Duodenal mucosa (tissue), 2 donors: ENCODE measurements around the gene GAS5.
A peak's percentile ranks its signal among the peaks of the same experiment; 100 is the strongest.

Experiments used
- H3K27ac ChIP-seq: one replicate; pipeline ENCODE4 v1.7.0; 2013; ENCODE audit warnings: low read depth, low read length
- H3K27me3 ChIP-seq, 2 donors: one replicate each; pipeline ENCODE4 v1.7.0; 2013; ENCODE audit warnings: low read length in 2 of 2, control low read depth in 1 of 2; ENCODE audit not compliant: insufficient read depth in 2 of 2, control insufficient read depth in 1 of 2
- H3K36me3 ChIP-seq, 2 donors: one replicate each; pipeline ENCODE4 v1.7.0; 2013; ENCODE audit warnings: low read length in 2 of 2, control low read depth in 1 of 2; ENCODE audit not compliant: insufficient read depth in 2 of 2, control insufficient read depth in 1 of 2
- H3K4me1 ChIP-seq, 2 donors: one replicate each; pipeline ENCODE4 v1.7.0; 2013; ENCODE audit warnings: low read length in 2 of 2, control low read depth in 1 of 2; ENCODE audit not compliant: insufficient read depth in 2 of 2, control insufficient read depth in 1 of 2
- H3K4me3 ChIP-seq, 2 donors: one replicate each; pipeline ENCODE4 v1.7.0; 2013; ENCODE audit warnings: low read length in 2 of 2, low read depth in 1 of 2
- H3K9ac ChIP-seq, 2 donors: one replicate each; pipeline ENCODE4 v1.7.0; 2013; ENCODE audit warnings: low read length in 2 of 2, low read depth in 1 of 2
- H3K9me3 ChIP-seq, 2 donors: one replicate each; pipeline ENCODE4 v1.7.0; 2013; ENCODE audit warnings: low read length in 2 of 2, control low read depth in 1 of 2; ENCODE audit not compliant: control insufficient read depth in 1 of 2

Gene GAS5

GRCh38 chr1:173871091-173871490, 3.3 kb upstream of the GAS5 start:
- Histone ChIP-seq H3K27me3 (no peaks in the 10 kb centered on the region), H3K27ac (no peak overlapping the region), H3K4me1 (peaks cover 24 to 31% of the 10 kb centered on the region in 2 donors), H3K36me3 (peaks cover 5 to 11% of the 10 kb centered on the region in 2 donors), H3K9ac (no peak overlapping the region), H3K4me3 (no peak overlapping the region), H3K9me3 (no peaks in the 10 kb centered on the region)

- H3K36me3 ChIP-seq, result peaks cover 11 to 15% of the 10 kb centered on the region in 2 donors
- H3K4me1 ChIP-seq, result peaks cover 29 to 37% of the 10 kb centered on the region in 2 donors
Observed at GRCh38 chr1:173870252-173871075, 2.7 kb upstream of the GAS5 start.

GRCh38 chr1:173869021-173869359, 1.2 kb upstream of the GAS5 start:
- Histone ChIP-seq H3K9ac (peak overlapping the region; percentile 71 to 85), H3K9me3 (no peaks in the 10 kb centered on the region), H3K27me3 (no peaks in the 10 kb centered on the region), H3K4me3 (peak overlapping the region; percentile 92 to 95), H3K27ac (peak overlapping the region; percentile 97), H3K4me1 (peaks cover 39 to 47% of the 10 kb centered on the region in 2 donors), H3K36me3 (peaks cover 24 to 29% of the 10 kb centered on the region in 2 donors)

More at GRCh38 chr1:173870252-173871075, 2.7 kb upstream of the GAS5 start:
- Histone ChIP-seq H3K9ac (peak overlapping the region; percentile 12 to 71), H3K27ac (peak overlapping the region; percentile 42), H3K9me3 (no peaks in the 10 kb centered on the region), H3K4me3 (peak overlapping the region in 1 of 2 donors; percentile 92), H3K27me3 (no peaks in the 10 kb centered on the region)

GRCh38 chr1:173868266-173869020, 654 bp upstream of the GAS5 start, which contains the start of gene ZBTB37:
Gene ZBTB37, plus strand, starts transcription at chr1:173868380. Its CDS starts 1,846 bp downstream, at chr1:173870226.
- Histone ChIP-seq H3K9ac (peak within 1 kb of the TSS; percentile 71 to 85), H3K36me3 (peaks cover 30 to 34% of the 10 kb centered on the region in 2 donors), H3K27me3 (no peaks in the 10 kb centered on the region), H3K27ac (peak within 1 kb of the TSS; percentile 97), H3K4me3 (peak within 1 kb of the TSS; percentile 92 to 95), H3K4me1 (peaks cover 39 to 47% of the 10 kb centered on the region in 2 donors), H3K9me3 (no peaks in the 10 kb centered on the region)

GRCh38 chr1:173867141-173867752, 542 bp downstream of the GAS5 start:
- H3K9me3 ChIP-seq, result no peaks in the 10 kb centered on the region
- H3K4me1 ChIP-seq, result peaks cover 39 to 47% of the 10 kb centered on the region in 2 donors
- H3K9ac ChIP-seq, result peak overlapping the region; percentile 71 to 84
- H3K27me3 ChIP-seq, result no peaks in the 10 kb centered on the region
- peak overlapping the region; percentile 92 to 95 for H3K4me3 ChIP-seq
- H3K36me3 ChIP-seq, result peaks cover 40 to 46% of the 10 kb centered on the region in 2 donors
- H3K27ac ChIP-seq, result peak overlapping the region; percentile 97

- Histone ChIP-seq H3K4me3 (peak overlapping the region; percentile 92 to 95), H3K36me3 (peaks cover 40 to 49% of the 10 kb centered on the region in 2 donors), H3K9ac (peak overlapping the region; percentile 71 to 84)
Observed at GRCh38 chr1:173866413-173867115, 1.2 kb downstream of the GAS5 start.

GRCh38 chr1:173865468-173866164, 2.2 kb downstream of the GAS5 start:
- Histone ChIP-seq H3K27me3 (no peaks in the 10 kb centered on the region), H3K27ac (no peak overlapping the region), H3K36me3 (peaks cover 40 to 49% of the 10 kb centered on the region in 2 donors), H3K9ac (peak overlapping the region; percentile 71 to 84), H3K4me1 (peaks cover 29 to 44% of the 10 kb centered on the region in 2 donors), H3K4me3 (peak overlapping the region; percentile 92 to 95), H3K9me3 (no peaks in the 10 kb centered on the region)

More at GRCh38 chr1:173866413-173867115, 1.2 kb downstream of the GAS5 start:
- H3K9me3 ChIP-seq, result no peaks in the 10 kb centered on the region
- H3K27me3 ChIP-seq, result no peaks in the 10 kb centered on the region
- peaks cover 37 to 47% of the 10 kb centered on the region in 2 donors for H3K4me1 ChIP-seq
- H3K27ac ChIP-seq, result no peak overlapping the region

GRCh38 chr1:173864179-173864867, 3.5 kb downstream of the GAS5 start:
- Histone ChIP-seq H3K4me3 (peak overlapping the region in 1 of 2 donors; percentile 92), H3K27ac (no peak overlapping the region), H3K4me1 (peaks cover 22 to 33% of the 10 kb centered on the region in 2 donors), H3K9ac (no peak overlapping the region), H3K27me3 (no peaks in the 10 kb centered on the region), H3K9me3 (no peaks in the 10 kb centered on the region), H3K36me3 (peaks cover 40 to 49% of the 10 kb centered on the region in 2 donors)
